ENCODE data around the gene AP1G2. TPM values are rescaled to one million over a fixed set of nuclear protein-coding genes. Genes with fewer than 3 reads are reported as not detected.
"Not testable (repeated sequence)": the region's sequence is repeated elsewhere in the genome, so short reads cannot be mapped to it uniquely, and the experiment has no call there.

The AP1G2 gene
- total and polyA plus RNA-seq, 12 donors = 6.6 to 58.5 (median 10.8) TPM

- intact Hi-C loops (cut with DNase I) = no loop called here
- TF ChIP-seq CTCF (IDR thresholded peaks at IDR 0.05) = no peak
- Histone ChIP-seq H3K36me3 (no peaks in the 10 kb centered on the region), H3K27ac (peak overlapping the region in 1 of 10 donors; percentile 68), H3K27me3 (peaks cover 0 to 7% (median 0%) of the 10 kb centered on the region in 7 donors), H3K9me3 (no peaks in the 10 kb centered on the region), H3K4me3 (no peak overlapping the region), H3K4me1 (no peaks in the 10 kb centered on the region)
- 59 to 70% methylated on average over 2 of the region's 2 CpGs for WGBS, 2 donors
- no peak for DNase-seq
- ATAC-seq = no peak
Measured at GRCh38 chr14:23610090-23610814, 42.7 kb upstream of the AP1G2 start.

DNA sequence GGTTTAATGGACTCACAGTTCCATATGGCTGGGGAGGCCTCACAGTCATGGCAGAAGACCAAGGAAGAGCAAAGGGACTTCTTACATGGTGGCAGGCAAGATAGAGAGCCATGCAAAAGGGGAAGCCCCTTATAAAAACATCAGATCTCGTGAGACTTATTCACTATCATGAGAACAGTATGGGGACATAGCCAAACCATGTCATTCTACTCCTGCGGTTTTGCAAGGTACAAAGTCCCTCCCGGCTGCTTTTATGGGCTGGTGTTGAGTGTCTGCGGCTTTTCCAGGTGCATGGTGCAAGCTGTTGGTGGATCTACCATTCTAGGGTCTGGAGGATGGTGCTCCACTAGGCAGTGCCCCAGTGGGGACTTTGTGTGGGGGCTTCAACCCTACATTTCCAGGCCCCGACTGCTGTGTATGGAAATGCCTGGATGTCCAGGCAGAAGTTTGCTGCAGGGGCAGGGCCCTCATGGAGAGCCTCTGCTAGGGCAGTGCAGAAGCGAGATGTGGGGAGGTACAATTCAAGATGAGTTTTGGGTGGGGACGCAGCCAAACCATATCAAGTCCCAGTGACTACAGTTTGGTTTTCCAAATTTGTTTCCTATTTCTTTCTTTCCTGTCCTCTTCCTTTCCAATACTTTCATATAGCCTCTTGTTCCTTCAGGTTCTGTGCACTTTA, 42.0 kb upstream of the AP1G2 start:
- DNase-seq; H3K27me3 ChIP-seq; H3K9me3 ChIP-seq; ATAC-seq; H3K4me1 ChIP-seq; intact Hi-C loops (cut with DNase I); H3K36me3 ChIP-seq; H3K4me3 ChIP-seq: not testable (repeated sequence)
- 62 to 66% methylated on average over 7 of the region's 7 CpGs for WGBS, 2 donors
- H3K27ac ChIP-seq = peak overlapping the region in 1 of 10 donors; percentile 68

- Histone ChIP-seq H3K36me3 (no peaks in the 10 kb centered on the region), H3K4me1 (peaks cover 0 to 8% (median 0%) of the 10 kb centered on the region in 9 donors), H3K27ac (no peak overlapping the region), H3K27me3 (no peaks in the 10 kb centered on the region), H3K9me3 (no peaks in the 10 kb centered on the region), H3K4me3 (no peak overlapping the region)
- no peak for DNase-seq
- WGBS, 2 donors = 82 to 87% methylated on average over 3 of the region's 3 CpGs
- intact Hi-C loops (cut with DNase I) = no loop called here
- no peak for TF ChIP-seq CTCF (IDR thresholded peaks at IDR 0.05)
- no peak for ATAC-seq
Measured at GRCh38 chr14:23609001-23609400, 41.4 kb upstream of the AP1G2 start.

GRCh38 chr14:23608454-23608853, 40.9 kb upstream of the AP1G2 start:
- no peak overlapping the region for H3K27ac ChIP-seq
- H3K36me3 ChIP-seq = no peaks in the 10 kb centered on the region
- intact Hi-C loops (cut with DNase I) = no loop called here
- ATAC-seq = peak in 7 of 8 donors; percentile 48 to 90 (median 75)
- H3K9me3 ChIP-seq = no peaks in the 10 kb centered on the region
- no peaks in the 10 kb centered on the region for H3K27me3 ChIP-seq
- H3K4me3 ChIP-seq = no peak overlapping the region
- peaks cover 0 to 8% (median 0%) of the 10 kb centered on the region in 9 donors for H3K4me1 ChIP-seq
- WGBS, 2 donors = 25 to 30% methylated on average over 1 of the region's 1 CpG
- TF ChIP-seq CTCF (IDR thresholded peaks at IDR 0.05) = no peak
- DNase-seq = peak; percentile 36 to 61

Measured in heart right ventricle (tissue), 16 donors.